ENCODE results near the gene ROBO4.

The ROBO4 gene

GRCh38 chr11:124889191-124890091 lies 8.2 kb downstream of the ROBO4 start:
- DNase-seq (ENCODE audit: low read depth) = no peak

GRCh38 chr11:124887667-124888013 lies 10.0 kb downstream of the ROBO4 start:
- no peak for DNase-seq (ENCODE audit: low read depth)

GRCh38 chr11:124886978-124887666 lies 10.5 kb downstream of the ROBO4 start:
- DNase-seq (ENCODE audit: low read depth) = no peak

GRCh38 chr11:124886476-124886875 lies 11.2 kb downstream of the ROBO4 start:
- DNase-seq (ENCODE audit: low read depth) = no peak

GRCh38 chr11:124884869-124885479 lies 12.7 kb downstream of the ROBO4 start:
- DNase-seq (ENCODE audit: low read depth) = no peak

GRCh38 chr11:124884340-124884739 lies 13.3 kb downstream of the ROBO4 start:
- no peak for DNase-seq (ENCODE audit: low read depth)

GRCh38 chr11:124882339-124883071 lies 15.2 kb downstream of the ROBO4 start:
- DNase-seq (ENCODE audit: low read depth) = no peak

- DNase-seq (ENCODE audit: low read depth) = no peak
Measured at GRCh38 chr11:124880958-124881357, 16.7 kb downstream of the ROBO4 start.

- DNase-seq (ENCODE audit: low read depth) = no peak
Measured at GRCh38 chr11:124880290-124880611, 17.4 kb downstream of the ROBO4 start.

- DNase-seq (ENCODE audit: low read depth) = no peak
Measured at GRCh38 chr11:124879493-124880289, 18.0 kb downstream of the ROBO4 start.

- no peak for DNase-seq (ENCODE audit: low read depth)
Measured at GRCh38 chr11:124878759-124879492, 18.7 kb downstream of the ROBO4 start.

- no peak for DNase-seq (ENCODE audit: low read depth)
Measured at GRCh38 chr11:124877910-124878758, 19.5 kb downstream of the ROBO4 start.

- no peak for DNase-seq (ENCODE audit: low read depth)
Measured at GRCh38 chr11:124877631-124877909, 20.1 kb downstream of the ROBO4 start.

- DNase-seq (ENCODE audit: low read depth) = no peak
Measured at GRCh38 chr11:124876818-124877630, 20.6 kb downstream of the ROBO4 start.

- DNase-seq (ENCODE audit: low read depth) = peak; percentile 72
Measured at GRCh38 chr11:124875943-124876817, 21.5 kb downstream of the ROBO4 start.

- no peak for DNase-seq (ENCODE audit: low read depth)
Measured at GRCh38 chr11:124875401-124875800, 22.3 kb downstream of the ROBO4 start.

- DNase-seq (ENCODE audit: low read depth) = no peak
Measured at GRCh38 chr11:124874571-124875255, 23.0 kb downstream of the ROBO4 start.

- no peak for DNase-seq (ENCODE audit: low read depth)
Measured at GRCh38 chr11:124873951-124874350, 23.7 kb downstream of the ROBO4 start.
